ENCODE results near the gene CFLAR. TPM values are rescaled to one million over a fixed set of nuclear protein-coding genes. Genes with fewer than 3 reads are reported as not detected.

The CFLAR gene
- total RNA-seq, 1 experiment from 2014 or later: 21.5 TPM

DNA sequence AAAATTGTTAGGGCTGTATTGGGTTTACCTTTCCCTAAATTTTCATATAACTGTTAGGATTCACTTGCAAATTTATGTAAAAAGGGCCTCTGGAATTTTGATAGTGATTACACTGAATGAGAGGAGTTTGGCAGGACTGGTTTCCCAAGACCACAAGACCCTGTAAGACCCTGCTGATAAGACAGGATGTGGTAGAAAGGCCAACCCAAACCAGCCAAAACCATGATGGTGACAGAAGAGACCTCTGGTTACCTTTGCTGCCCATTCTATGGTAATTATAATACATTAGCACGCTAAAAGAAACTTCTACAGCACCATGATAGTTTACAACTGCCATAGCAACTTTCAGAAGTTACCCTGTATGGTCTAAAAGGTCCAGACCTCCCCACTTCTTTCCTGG lies 58.7 kb downstream of the CFLAR start:
- Mint-ChIP-seq H3K9me3 (peaks cover 24% of the 10 kb centered on the region), H3K36me3 (peaks cover 14% of the 10 kb centered on the region), H3K27me3 (ENCODE audit: low read depth) (peaks cover 3% of the 10 kb centered on the region), H3K27ac (peak overlapping the region; percentile 82), H3K4me3 (no peak overlapping the region), H3K4me1 (peaks cover 19% of the 10 kb centered on the region)
- DNase-seq (ENCODE audit: low spot score) (no peak), ATAC-seq (peak; percentile 72)
- POLR2A ChIA-PET: no interaction called here
- CTCF ChIA-PET: interaction anchor here (1.1 to 5.1 kb wide), 2 partner anchors 58 to 269 kb away, joined by 3 to 27 read pairs; no protein-coding TSS in a partner anchor
- TF ChIP-seq, protein P1, sequence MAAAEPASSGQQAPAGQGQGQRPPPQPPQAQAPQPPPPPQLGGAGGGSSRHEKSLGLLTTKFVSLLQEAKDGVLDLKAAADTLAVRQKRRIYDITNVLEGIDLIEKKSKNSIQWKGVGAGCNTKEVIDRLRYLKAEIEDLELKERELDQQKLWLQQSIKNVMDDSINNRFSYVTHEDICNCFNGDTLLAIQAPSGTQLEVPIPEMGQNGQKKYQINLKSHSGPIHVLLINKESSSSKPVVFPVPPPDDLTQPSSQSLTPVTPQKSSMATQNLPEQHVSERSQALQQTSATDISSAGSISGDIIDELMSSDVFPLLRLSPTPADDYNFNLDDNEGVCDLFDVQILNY (CRISPR knock-in tag; IDR thresholded peaks at IDR 0.05): no peak
- TF ChIP-seq, protein P2, sequence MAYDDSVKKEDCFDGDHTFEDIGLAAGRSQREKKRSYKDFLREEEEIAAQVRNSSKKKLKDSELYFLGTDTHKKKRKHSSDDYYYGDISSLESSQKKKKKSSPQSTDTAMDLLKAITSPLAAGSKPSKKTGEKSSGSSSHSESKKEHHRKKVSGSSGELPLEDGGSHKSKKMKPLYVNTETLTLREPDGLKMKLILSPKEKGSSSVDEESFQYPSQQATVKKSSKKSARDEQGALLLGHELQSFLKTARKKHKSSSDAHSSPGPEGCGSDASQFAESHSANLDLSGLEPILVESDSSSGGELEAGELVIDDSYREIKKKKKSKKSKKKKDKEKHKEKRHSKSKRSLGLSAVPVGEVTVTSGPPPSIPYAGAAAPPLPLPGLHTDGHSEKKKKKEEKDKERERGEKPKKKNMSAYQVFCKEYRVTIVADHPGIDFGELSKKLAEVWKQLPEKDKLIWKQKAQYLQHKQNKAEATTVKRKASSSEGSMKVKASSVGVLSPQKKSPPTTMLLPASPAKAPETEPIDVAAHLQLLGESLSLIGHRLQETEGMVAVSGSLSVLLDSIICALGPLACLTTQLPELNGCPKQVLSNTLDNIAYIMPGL (CRISPR knock-in tag; IDR thresholded peaks at IDR 0.05): no peak
- TF ChIP-seq, protein P3, sequence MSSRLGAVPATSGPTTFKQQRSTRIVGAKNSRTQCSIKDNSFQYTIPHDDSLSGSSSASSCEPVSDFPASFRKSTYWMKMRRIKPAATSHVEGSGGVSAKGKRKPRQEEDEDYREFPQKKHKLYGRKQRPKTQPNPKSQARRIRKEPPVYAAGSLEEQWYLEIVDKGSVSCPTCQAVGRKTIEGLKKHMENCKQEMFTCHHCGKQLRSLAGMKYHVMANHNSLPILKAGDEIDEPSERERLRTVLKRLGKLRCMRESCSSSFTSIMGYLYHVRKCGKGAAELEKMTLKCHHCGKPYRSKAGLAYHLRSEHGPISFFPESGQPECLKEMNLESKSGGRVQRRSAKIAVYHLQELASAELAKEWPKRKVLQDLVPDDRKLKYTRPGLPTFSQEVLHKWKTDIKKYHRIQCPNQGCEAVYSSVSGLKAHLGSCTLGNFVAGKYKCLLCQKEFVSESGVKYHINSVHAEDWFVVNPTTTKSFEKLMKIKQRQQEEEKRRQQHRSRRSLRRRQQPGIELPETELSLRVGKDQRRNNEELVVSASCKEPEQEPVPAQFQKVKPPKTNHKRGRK (CRISPR knock-in tag; IDR thresholded peaks at IDR 0.05; ENCODE audit: borderline replicate concordance): no peak

DNA sequence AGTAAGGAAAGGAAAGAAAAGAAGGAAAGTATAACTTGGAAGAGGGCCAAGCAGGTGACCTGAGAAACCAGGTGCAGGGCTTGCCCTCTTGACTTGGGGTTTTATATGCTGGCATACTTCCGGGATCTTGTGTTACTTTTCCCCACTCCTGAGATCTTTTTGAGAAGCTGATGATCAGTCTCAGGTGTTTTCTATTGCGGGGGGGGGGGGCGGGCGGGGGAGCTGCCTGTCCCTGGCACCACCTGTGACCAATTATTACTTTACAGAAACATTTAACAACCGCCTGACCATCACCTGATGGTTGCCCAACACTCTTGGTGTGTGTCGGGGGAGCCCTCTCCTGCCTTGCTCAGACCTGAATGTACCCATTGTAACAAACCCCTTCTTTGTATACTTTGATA lies 60.1 kb downstream of the CFLAR start:
- Mint-ChIP-seq H3K36me3 (peaks cover 20% of the 10 kb centered on the region), H3K27me3 (ENCODE audit: low read depth) (no peaks in the 10 kb centered on the region; the same call in 1 of the 2 replicates), H3K9me3 (peaks cover 32% of the 10 kb centered on the region), H3K27ac (no peak overlapping the region), H3K4me3 (no peak overlapping the region), H3K4me1 (peaks cover 19% of the 10 kb centered on the region)
- TF ChIP-seq KAT7 (CRISPR knock-in tag; IDR thresholded peaks at IDR 0.05; ENCODE audit: borderline replicate concordance): no peak
- no peak for TF ChIP-seq CBFB (CRISPR knock-in tag; IDR thresholded peaks at IDR 0.05; ENCODE audit: low read depth)
- TF ChIP-seq NR3C1 (CRISPR knock-in tag; conservative IDR thresholded peaks at IDR 0.05; ENCODE audit: low read depth): no peak
- no peak for TF ChIP-seq FOXK1 (CRISPR knock-in tag; IDR thresholded peaks at IDR 0.05)
- TF ChIP-seq, protein P4, sequence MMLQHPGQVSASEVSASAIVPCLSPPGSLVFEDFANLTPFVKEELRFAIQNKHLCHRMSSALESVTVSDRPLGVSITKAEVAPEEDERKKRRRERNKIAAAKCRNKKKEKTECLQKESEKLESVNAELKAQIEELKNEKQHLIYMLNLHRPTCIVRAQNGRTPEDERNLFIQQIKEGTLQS (CRISPR knock-in tag; conservative IDR thresholded peaks at IDR 0.05): no peak
- DNase-seq (ENCODE audit: low spot score) (no peak), ATAC-seq (no peak)
- ChIA-PET CTCF (interaction anchor here (1.1 to 5.1 kb wide), 3 partner anchors 18 to 271 kb away, joined by 3 to 27 read pairs (median 4); no protein-coding TSS in a partner anchor), POLR2A (no interaction called here)

DNA sequence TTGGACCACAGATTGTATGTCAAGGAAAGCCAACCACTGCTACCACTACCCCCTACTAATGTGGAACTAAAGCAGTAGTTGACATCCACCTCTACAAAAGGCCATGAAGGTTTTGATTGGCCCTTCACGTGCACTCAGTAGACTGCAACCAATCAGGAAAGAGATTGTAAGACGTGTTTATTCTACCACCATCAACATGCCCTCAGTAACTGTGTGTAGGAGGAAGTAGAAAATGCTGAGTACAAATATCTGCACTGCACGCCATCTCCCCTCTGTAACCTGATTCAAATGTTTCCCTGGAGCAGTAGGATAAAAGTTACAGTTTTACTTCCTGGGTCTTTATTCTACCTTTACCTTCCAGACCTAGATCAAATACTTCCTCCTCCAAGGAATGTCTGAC lies 64.0 kb downstream of the CFLAR start:
- Mint-ChIP-seq H3K9me3 (peaks cover 28% of the 10 kb centered on the region), H3K27me3 (ENCODE audit: low read depth) (no peaks in the 10 kb centered on the region; the same call in none of the 2 replicates), H3K36me3 (peaks cover 20% of the 10 kb centered on the region), H3K27ac (no peak overlapping the region), H3K4me3 (no peak overlapping the region), H3K4me1 (peaks cover 23% of the 10 kb centered on the region)
- DNase-seq (ENCODE audit: low spot score) (no peak), ATAC-seq (no peak)
- ChIA-PET CTCF (interaction anchor here (5.1 kb wide), 1 partner anchor 53 kb away, joined by 27 read pairs; no protein-coding TSS in a partner anchor), POLR2A (no interaction called here)
- TF ChIP-seq ESRRA (CRISPR knock-in tag; IDR thresholded peaks at IDR 0.05; ENCODE audit: borderline replicate concordance) (no peak), SP1 (CRISPR knock-in tag; conservative IDR thresholded peaks at IDR 0.05) (no peak), FOXJ3 (CRISPR knock-in tag; IDR thresholded peaks at IDR 0.05; ENCODE audit: borderline replicate concordance) (no peak), ZNF232 (CRISPR knock-in tag; IDR thresholded peaks at IDR 0.05) (no peak), ZNF138 (CRISPR knock-in tag; conservative IDR thresholded peaks at IDR 0.05) (no peak), ZNF263 (CRISPR knock-in tag; IDR thresholded peaks at IDR 0.05; ENCODE audit: low read depth) (no peak), GTF2I (CRISPR knock-in tag; conservative IDR thresholded peaks at IDR 0.05) (no peak), NR3C1 (CRISPR knock-in tag; conservative IDR thresholded peaks at IDR 0.05; ENCODE audit: low read depth) (no peak), TP53 (CRISPR knock-in tag; IDR thresholded peaks at IDR 0.05) (no peak)
- TF ChIP-seq, protein P5, sequence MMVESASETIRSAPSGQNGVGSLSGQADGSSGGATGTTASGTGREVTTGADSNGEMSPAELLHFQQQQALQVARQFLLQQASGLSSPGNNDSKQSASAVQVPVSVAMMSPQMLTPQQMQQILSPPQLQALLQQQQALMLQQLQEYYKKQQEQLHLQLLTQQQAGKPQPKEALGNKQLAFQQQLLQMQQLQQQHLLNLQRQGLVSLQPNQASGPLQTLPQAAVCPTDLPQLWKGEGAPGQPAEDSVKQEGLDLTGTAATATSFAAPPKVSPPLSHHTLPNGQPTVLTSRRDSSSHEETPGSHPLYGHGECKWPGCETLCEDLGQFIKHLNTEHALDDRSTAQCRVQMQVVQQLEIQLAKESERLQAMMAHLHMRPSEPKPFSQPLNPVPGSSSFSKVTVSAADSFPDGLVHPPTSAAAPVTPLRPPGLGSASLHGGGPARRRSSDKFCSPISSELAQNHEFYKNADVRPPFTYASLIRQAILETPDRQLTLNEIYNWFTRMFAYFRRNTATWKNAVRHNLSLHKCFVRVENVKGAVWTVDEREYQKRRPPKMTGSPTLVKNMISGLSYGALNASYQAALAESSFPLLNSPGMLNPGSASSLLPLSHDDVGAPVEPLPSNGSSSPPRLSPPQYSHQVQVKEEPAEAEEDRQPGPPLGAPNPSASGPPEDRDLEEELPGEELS (CRISPR knock-in tag; IDR thresholded peaks at IDR 0.05): no peak
- TF ChIP-seq, protein P6, sequence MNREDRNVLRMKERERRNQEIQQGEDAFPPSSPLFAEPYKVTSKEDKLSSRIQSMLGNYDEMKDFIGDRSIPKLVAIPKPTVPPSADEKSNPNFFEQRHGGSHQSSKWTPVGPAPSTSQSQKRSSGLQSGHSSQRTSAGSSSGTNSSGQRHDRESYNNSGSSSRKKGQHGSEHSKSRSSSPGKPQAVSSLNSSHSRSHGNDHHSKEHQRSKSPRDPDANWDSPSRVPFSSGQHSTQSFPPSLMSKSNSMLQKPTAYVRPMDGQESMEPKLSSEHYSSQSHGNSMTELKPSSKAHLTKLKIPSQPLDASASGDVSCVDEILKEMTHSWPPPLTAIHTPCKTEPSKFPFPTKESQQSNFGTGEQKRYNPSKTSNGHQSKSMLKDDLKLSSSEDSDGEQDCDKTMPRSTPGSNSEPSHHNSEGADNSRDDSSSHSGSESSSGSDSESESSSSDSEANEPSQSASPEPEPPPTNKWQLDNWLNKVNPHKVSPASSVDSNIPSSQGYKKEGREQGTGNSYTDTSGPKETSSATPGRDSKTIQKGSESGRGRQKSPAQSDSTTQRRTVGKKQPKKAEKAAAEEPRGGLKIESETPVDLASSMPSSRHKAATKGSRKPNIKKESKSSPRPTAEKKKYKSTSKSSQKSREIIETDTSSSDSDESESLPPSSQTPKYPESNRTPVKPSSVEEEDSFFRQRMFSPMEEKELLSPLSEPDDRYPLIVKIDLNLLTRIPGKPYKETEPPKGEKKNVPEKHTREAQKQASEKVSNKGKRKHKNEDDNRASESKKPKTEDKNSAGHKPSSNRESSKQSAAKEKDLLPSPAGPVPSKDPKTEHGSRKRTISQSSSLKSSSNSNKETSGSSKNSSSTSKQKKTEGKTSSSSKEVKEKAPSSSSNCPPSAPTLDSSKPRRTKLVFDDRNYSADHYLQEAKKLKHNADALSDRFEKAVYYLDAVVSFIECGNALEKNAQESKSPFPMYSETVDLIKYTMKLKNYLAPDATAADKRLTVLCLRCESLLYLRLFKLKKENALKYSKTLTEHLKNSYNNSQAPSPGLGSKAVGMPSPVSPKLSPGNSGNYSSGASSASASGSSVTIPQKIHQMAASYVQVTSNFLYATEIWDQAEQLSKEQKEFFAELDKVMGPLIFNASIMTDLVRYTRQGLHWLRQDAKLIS (CRISPR knock-in tag; IDR thresholded peaks at IDR 0.05; ENCODE audit: borderline replicate concordance): no peak
- TF ChIP-seq, protein P7, sequence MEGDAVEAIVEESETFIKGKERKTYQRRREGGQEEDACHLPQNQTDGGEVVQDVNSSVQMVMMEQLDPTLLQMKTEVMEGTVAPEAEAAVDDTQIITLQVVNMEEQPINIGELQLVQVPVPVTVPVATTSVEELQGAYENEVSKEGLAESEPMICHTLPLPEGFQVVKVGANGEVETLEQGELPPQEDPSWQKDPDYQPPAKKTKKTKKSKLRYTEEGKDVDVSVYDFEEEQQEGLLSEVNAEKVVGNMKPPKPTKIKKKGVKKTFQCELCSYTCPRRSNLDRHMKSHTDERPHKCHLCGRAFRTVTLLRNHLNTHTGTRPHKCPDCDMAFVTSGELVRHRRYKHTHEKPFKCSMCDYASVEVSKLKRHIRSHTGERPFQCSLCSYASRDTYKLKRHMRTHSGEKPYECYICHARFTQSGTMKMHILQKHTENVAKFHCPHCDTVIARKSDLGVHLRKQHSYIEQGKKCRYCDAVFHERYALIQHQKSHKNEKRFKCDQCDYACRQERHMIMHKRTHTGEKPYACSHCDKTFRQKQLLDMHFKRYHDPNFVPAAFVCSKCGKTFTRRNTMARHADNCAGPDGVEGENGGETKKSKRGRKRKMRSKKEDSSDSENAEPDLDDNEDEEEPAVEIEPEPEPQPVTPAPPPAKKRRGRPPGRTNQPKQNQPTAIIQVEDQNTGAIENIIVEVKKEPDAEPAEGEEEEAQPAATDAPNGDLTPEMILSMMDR (IDR thresholded peaks at IDR 0.05): no peak

Measured in WTC11 (cell line).